Measurements from ENCODE around the gene TMA7B. TPM values are rescaled to one million over a fixed set of nuclear protein-coding genes. Genes with fewer than 3 reads are reported as not detected.

Gene TMA7B
- total and polyA plus RNA-seq, 10 of the 15 experiments (the other 5 are each of a cell fraction or from before 2014, with no cell fraction given): 0.33 to 2.9 (median 1.8) TPM

DNA sequence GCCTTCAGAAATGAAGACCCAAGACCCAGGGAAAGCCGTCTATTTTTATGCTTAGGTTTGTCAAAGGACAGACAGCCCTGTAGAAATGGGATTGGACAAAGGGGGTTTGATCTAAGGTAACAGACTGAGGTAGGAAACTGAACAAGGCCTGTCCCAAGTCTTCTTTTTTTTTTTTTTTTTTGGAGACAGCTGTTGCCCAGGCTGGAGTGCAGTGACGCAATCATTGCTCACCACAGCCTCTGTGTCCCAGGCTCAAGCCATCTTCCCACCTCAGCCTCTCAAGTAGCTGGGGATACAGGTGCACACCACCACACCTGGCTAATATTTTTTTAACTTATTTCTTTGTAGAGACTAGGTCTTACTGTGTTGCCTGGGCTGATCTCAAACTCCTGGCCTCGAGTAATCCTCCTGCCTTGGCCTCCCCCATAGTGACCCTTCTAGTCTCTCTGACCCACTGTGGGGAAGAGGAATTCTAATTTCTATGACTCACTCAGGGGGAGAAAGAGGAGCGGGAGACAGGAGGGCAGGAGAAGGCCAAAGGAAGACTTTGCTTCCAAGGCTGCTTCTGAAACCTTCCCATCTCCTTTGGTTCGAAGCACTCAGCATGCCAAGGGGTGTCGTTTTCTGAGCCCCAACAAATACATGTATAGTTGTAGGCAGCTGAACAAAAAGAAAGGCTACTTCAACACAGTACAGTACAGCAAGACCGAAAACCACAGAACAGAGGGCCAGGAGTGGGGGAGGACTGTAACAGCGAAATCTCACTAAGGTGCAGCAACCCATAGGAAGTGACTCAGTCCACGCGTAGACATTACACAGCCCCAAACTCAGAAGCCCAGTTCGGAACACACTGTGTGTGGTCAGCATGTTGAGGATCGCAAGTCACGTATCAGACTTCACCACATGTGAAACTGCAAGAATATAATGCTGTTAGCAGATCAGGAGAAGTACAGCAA is 872 bp downstream of the TMA7B start (continued):
- TF ChIP-seq TAF1 (IDR thresholded peaks at IDR 0.05; ENCODE audit: borderline replicate concordance, low read depth, low read length) (no peak), CBX3 (IDR thresholded peaks at IDR 0.05; ENCODE audit: borderline replicate concordance, low read depth) (no peak), FOXM1 (IDR thresholded peaks at IDR 0.05; ENCODE audit: low read depth, low read length) (peak; percentile 91; the same call in 1 of the 2 replicates), FOS (IDR thresholded peaks at IDR 0.05; ENCODE audit: borderline replicate concordance, extremely low read depth, insufficient read length) (no peak), IRF4 (IDR thresholded peaks at IDR 0.05; ENCODE audit: low read depth, low read length) (peak; percentile 89), CBFB (IDR thresholded peaks at IDR 0.05; ENCODE audit: low read depth) (peak; percentile 99), NFYA (IDR thresholded peaks at IDR 0.05; ENCODE audit: borderline replicate concordance, low read depth, low read length) (no peak), ZNF217 (IDR thresholded peaks at IDR 0.05) (0 out of 2 replicates have a peak, but pooled peaks have one; percentile 48), YY1 (IDR thresholded peaks at IDR 0.05; ENCODE audit: low read depth, low read length) (0 out of 2 replicates have a peak, but pooled peaks have one; percentile 39), SUZ12 (IDR thresholded peaks at IDR 0.05; ENCODE audit: unreplicated experiment) (no peak), BMI1 (IDR thresholded peaks at IDR 0.05; ENCODE audit: borderline replicate concordance) (no peak), TARDBP (IDR thresholded peaks at IDR 0.05; ENCODE audit: borderline replicate concordance) (peak; percentile 33; the same call in 1 of the 2 replicates), POLR2A (IDR thresholded peaks at IDR 0.05; ENCODE audit: low read depth, low read length) (peak; percentile 37; the same call in 1 of the 2 replicates), YBX1 (IDR thresholded peaks at IDR 0.05) (no peak), SMARCA5 (IDR thresholded peaks at IDR 0.05) (0 out of 2 replicates have a peak, but pooled peaks have one; percentile 53)
- TF ChIP-seq, protein P1, sequence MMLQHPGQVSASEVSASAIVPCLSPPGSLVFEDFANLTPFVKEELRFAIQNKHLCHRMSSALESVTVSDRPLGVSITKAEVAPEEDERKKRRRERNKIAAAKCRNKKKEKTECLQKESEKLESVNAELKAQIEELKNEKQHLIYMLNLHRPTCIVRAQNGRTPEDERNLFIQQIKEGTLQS (IDR thresholded peaks at IDR 0.05; ENCODE audit: borderline replicate concordance, extremely low read depth, low read depth, low read length): no peak
- TF ChIP-seq, protein P2, sequence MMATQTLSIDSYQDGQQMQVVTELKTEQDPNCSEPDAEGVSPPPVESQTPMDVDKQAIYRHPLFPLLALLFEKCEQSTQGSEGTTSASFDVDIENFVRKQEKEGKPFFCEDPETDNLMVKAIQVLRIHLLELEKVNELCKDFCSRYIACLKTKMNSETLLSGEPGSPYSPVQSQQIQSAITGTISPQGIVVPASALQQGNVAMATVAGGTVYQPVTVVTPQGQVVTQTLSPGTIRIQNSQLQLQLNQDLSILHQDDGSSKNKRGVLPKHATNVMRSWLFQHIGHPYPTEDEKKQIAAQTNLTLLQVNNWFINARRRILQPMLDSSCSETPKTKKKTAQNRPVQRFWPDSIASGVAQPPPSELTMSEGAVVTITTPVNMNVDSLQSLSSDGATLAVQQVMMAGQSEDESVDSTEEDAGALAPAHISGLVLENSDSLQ (IDR thresholded peaks at IDR 0.05): no peak
- TF ChIP-seq, protein P3, sequence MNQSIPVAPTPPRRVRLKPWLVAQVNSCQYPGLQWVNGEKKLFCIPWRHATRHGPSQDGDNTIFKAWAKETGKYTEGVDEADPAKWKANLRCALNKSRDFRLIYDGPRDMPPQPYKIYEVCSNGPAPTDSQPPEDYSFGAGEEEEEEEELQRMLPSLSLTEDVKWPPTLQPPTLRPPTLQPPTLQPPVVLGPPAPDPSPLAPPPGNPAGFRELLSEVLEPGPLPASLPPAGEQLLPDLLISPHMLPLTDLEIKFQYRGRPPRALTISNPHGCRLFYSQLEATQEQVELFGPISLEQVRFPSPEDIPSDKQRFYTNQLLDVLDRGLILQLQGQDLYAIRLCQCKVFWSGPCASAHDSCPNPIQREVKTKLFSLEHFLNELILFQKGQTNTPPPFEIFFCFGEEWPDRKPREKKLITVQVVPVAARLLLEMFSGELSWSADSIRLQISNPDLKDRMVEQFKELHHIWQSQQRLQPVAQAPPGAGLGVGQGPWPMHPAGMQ (IDR thresholded peaks at IDR 0.05; ENCODE audit: borderline replicate concordance): no peak

Data from GM12878 (cell line).